Fibroblast of mammary gland (primary cell): ENCODE results near the gene WDR18.

Source experiments
- DNase-seq: peaks from one replicate; pipeline ENCODE4 v3.0.0-alpha.2; 2010; ENCODE audit warnings: low read depth
- H3K4me3 ChIP-seq: 2 replicates; pipeline ENCODE4 v1.5.1; 2011; ENCODE audit warnings: low read depth, mild to moderate bottlenecking, low read length, moderate library complexity; ENCODE audit not compliant: control insufficient read depth
- TF ChIP-seq, protein P1 (sequence below): conservative IDR thresholded peaks from 2 replicates; pipeline ENCODE4 v1.5.1; 2011; ENCODE audit warnings: low read depth, low read length, inconsistent platforms; ENCODE audit not compliant: control insufficient read depth, insufficient read depth

Gene WDR18

GRCh38 chr19:988081-988480, 3.9 kb downstream of the WDR18 start:
- TF ChIP-seq, protein P1, sequence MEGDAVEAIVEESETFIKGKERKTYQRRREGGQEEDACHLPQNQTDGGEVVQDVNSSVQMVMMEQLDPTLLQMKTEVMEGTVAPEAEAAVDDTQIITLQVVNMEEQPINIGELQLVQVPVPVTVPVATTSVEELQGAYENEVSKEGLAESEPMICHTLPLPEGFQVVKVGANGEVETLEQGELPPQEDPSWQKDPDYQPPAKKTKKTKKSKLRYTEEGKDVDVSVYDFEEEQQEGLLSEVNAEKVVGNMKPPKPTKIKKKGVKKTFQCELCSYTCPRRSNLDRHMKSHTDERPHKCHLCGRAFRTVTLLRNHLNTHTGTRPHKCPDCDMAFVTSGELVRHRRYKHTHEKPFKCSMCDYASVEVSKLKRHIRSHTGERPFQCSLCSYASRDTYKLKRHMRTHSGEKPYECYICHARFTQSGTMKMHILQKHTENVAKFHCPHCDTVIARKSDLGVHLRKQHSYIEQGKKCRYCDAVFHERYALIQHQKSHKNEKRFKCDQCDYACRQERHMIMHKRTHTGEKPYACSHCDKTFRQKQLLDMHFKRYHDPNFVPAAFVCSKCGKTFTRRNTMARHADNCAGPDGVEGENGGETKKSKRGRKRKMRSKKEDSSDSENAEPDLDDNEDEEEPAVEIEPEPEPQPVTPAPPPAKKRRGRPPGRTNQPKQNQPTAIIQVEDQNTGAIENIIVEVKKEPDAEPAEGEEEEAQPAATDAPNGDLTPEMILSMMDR, result no peak
- DNase-seq, result peak; percentile 10
- H3K4me3 ChIP-seq, result no peak overlapping the region

- TF ChIP-seq, protein P1, result no peak
- no peak overlapping the region for H3K4me3 ChIP-seq
- DNase-seq, result no peak
Observed at GRCh38 chr19:988510-988909, 4.4 kb downstream of the WDR18 start.

DNA sequence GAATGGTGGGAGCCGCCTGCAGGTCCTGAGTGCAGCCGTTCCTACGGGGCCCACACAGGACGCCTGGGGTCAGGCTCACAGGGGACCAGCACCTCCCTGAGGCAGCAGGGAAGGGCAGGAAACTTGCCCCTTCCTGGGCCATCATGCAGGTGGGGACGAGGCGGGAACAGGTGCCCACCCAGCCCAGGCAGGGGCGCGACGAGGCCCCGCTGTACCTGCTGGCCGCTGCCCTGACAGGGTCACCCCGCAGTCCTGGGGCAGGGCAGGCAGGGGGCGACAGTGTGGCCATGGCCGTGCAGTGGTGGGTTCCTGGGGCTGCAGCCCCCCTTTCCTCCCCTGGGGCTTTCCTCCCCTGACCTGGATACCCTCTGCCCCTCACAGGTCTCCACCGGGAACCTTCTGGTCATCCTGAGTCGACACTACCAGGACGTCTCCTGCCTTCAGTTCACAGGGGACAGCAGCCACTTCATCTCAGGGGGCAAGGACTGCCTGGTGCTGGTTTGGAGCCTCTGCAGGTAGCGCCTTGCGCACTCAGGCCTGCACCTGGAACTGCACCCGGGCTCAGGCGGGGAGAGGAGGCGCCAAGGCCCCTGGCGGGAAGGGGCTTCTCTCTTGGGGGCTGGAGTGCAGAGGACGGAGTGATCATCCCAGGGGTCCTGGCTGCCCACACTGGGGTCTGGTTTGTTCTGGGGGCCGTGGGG, 5.4 kb downstream of the WDR18 start:
- H3K4me3 ChIP-seq, result no peak overlapping the region
- no peak for DNase-seq
- TF ChIP-seq, protein P1, result no peak

DNA sequence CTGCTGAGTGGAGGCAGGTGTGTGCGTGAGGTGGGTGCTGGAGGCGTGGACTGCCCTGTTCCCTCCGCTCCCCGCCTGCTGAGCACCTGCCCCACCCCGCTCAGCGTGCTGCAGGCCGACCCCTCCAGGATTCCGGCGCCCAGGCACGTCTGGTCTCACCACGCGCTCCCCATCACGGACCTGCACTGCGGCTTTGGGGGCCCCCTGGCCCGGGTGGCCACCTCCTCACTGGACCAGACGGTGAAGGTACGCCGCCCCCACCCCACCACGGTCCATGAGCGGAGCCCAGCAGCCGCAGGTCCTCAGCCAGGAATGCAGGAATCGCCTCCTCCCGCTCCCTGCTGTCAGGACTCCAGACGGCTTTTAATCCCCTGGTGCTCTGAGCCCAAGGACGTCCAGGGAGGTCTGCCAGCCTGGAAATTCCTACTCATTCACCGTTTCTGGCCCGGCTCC, 6.0 kb downstream of the WDR18 start:
- no peak for DNase-seq
- H3K4me3 ChIP-seq, result no peak overlapping the region
- TF ChIP-seq, protein P1, result no peak

DNA sequence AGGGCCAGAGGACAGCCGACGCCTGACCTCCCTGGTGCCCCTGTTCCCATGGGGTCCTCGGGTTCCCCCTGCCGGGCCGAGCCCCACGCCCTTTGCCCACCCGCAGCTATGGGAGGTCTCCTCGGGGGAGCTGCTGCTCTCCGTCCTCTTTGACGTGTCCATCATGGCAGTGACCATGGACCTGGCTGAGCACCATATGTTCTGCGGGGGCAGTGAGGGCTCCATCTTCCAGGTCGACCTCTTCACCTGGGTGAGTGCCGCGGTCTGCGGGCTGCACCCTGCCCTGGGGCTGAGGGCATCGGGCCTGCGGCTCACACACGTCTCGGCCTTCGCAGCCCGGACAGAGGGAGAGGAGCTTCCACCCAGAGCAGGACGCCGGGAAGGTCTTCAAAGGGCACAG, 6.6 kb downstream of the WDR18 start:
- H3K4me3 ChIP-seq, result no peak overlapping the region

DNA sequence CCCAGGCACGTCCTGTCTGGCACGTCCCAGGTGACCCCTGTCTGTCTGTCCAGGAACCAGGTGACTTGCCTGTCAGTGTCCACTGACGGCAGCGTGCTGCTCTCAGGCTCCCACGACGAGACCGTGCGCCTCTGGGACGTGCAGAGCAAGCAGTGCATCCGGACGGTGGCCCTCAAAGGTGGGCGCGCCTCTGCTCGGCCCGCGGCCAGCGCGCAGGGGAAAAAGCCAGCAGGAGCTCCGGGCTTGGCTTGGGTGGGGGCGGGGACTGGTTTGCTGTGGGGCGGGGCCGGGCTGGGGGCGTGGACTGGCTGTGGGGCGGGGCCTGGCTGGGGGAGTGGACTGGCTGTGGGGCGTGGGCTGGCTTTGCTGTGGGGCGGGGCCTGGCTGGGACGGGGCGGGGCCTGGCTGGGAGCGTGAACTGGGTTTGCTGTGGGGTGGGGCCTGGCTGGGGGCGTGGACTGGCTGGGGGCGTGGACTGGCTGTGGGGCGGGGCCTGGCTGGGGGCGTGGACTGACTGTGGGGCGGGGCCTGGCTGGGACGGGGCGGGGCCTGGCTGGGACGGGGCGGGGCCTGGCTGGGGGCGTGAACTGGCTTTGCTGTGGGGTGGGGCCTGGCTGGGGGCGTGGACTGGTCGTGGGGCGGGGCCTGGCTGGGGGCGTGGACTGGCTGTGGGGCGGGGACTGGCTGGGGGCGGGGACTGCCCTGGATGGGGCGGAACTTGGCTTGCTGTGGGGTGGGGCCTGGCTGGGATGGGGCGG, 7.2 kb downstream of the WDR18 start:
- TF ChIP-seq, protein P1, result no peak
- peak; percentile 54 for DNase-seq

More for the DNA sequence above, 6.6 kb downstream of the WDR18 start:
- no peak for DNase-seq
- TF ChIP-seq, protein P1, result no peak

More for the DNA sequence above, 7.2 kb downstream of the WDR18 start:
- no peak overlapping the region for H3K4me3 ChIP-seq
